Measurements from ENCODE around the gene MBTPS2.

MBTPS2 gene

DNA sequence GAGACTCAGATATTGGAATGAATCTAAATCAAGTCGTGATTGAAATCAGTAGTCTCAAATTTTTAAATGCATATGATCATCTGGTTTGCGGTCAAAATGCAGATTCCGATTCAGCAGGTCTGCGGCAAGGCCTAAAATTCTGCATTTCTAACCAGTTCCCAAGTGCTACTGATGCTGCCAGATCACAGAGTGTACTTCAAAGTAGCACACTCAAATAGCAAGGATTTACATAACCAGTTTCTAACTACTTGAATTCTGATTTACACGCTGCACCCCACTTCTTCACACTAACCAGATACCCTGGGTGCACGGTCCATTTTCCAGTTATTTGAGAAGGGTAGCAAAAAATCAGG is 752 bp downstream of the MBTPS2 start:
- no peak for TF ChIP-seq CTCF (IDR thresholded peaks at IDR 0.05; ENCODE audit: insufficient read depth, low read length, poor library complexity, severe bottlenecking)
- Histone ChIP-seq H3K36me3 (ENCODE audit: control insufficient read depth, insufficient read depth, low read length) (no peaks in the 10 kb centered on the region), H3K27me3 (replicated peaks; ENCODE audit: control insufficient read depth, insufficient read depth, low read length) (no peaks in the 10 kb centered on the region), H3K4me3 (replicated peaks; ENCODE audit: low read depth, low read length) (peak overlapping the region; percentile 77)
- no peak for DNase-seq (ENCODE audit: extremely low read depth, insufficient read length)

GRCh38 chrX:21843179-21843578 is 3.8 kb downstream of the MBTPS2 start:
- H3K4me3 ChIP-seq (replicated peaks; ENCODE audit: low read depth, low read length): no peak overlapping the region
- H3K27me3 ChIP-seq (replicated peaks; ENCODE audit: control insufficient read depth, insufficient read depth, low read length): no peaks in the 10 kb centered on the region
- no peak for TF ChIP-seq CTCF (IDR thresholded peaks at IDR 0.05; ENCODE audit: insufficient read depth, low read length, poor library complexity, severe bottlenecking)
- no peaks in the 10 kb centered on the region for H3K36me3 ChIP-seq (ENCODE audit: control insufficient read depth, insufficient read depth, low read length)
- no peak for DNase-seq (ENCODE audit: extremely low read depth, insufficient read length)

DNA sequence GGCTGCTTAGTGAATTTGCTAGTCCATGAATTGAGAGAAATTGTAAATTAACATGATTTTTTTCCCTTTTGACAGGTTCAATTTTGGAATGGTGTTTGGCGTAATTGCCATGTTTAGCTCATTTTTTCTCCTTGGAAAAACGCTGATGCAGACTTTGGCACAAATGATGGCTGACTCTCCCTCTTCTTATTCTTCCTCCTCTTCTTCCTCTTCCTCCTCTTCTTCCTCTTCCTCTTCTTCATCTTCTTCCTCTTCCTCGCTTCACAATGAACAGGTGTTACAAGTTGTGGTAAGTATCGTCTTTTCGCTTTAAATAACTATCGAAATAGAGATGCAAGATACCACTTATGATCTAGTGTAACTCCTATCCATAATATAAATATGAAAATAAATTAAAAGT is 5.7 kb downstream of the MBTPS2 start:
- H3K27me3 ChIP-seq (replicated peaks; ENCODE audit: control insufficient read depth, insufficient read depth, low read length): no peaks in the 10 kb centered on the region
- TF ChIP-seq CTCF (IDR thresholded peaks at IDR 0.05; ENCODE audit: insufficient read depth, low read length, poor library complexity, severe bottlenecking): no peak

GRCh38 chrX:21847342-21847741 is 7.9 kb downstream of the MBTPS2 start:
- no peak for DNase-seq (ENCODE audit: extremely low read depth, insufficient read length)
- Histone ChIP-seq H3K4me3 (replicated peaks; ENCODE audit: low read depth, low read length) (no peak overlapping the region), H3K36me3 (ENCODE audit: control insufficient read depth, insufficient read depth, low read length) (no peaks in the 10 kb centered on the region), H3K27me3 (replicated peaks; ENCODE audit: control insufficient read depth, insufficient read depth, low read length) (no peaks in the 10 kb centered on the region)
- no peak for TF ChIP-seq CTCF (IDR thresholded peaks at IDR 0.05; ENCODE audit: insufficient read depth, low read length, poor library complexity, severe bottlenecking)

More for the DNA sequence above, 5.7 kb downstream of the MBTPS2 start:
- Histone ChIP-seq H3K36me3 (ENCODE audit: control insufficient read depth, insufficient read depth, low read length) (no peaks in the 10 kb centered on the region), H3K4me3 (replicated peaks; ENCODE audit: low read depth, low read length) (no peak overlapping the region)
- DNase-seq (ENCODE audit: extremely low read depth, insufficient read length): no peak

GRCh38 chrX:21853578-21853977 is 14.2 kb downstream of the MBTPS2 start:
- H3K27me3 ChIP-seq (replicated peaks; ENCODE audit: control insufficient read depth, insufficient read depth, low read length): no peaks in the 10 kb centered on the region
- peaks cover 5% of the 10 kb centered on the region for H3K36me3 ChIP-seq (ENCODE audit: control insufficient read depth, insufficient read depth, low read length)
- no peak for TF ChIP-seq CTCF (IDR thresholded peaks at IDR 0.05; ENCODE audit: insufficient read depth, low read length, poor library complexity, severe bottlenecking)
- DNase-seq (ENCODE audit: extremely low read depth, insufficient read length): no peak
- H3K4me3 ChIP-seq (replicated peaks; ENCODE audit: low read depth, low read length): no peak overlapping the region

- Histone ChIP-seq H3K27me3 (replicated peaks; ENCODE audit: control insufficient read depth, insufficient read depth, low read length) (no peaks in the 10 kb centered on the region), H3K36me3 (ENCODE audit: control insufficient read depth, insufficient read depth, low read length) (peaks cover 5% of the 10 kb centered on the region), H3K4me3 (replicated peaks; ENCODE audit: low read depth, low read length) (no peak within 1 kb of the TSS)
- TF ChIP-seq CTCF (IDR thresholded peaks at IDR 0.05; ENCODE audit: insufficient read depth, low read length, poor library complexity, severe bottlenecking): no peak
- DNase-seq (ENCODE audit: extremely low read depth, insufficient read length): no peak
Measured at GRCh38 chrX:21855937-21856415, 16.6 kb downstream of the MBTPS2 start, which contains the start of gene YY2. TSS of gene YY2 (plus strand) at chrX:21855987. CDS start at chrX:21856485, 498 bp downstream.

Measured in GM06990 (cell line).